HG02623 (cell line): ENCODE measurements around the gene MMP10.

Experiments
- ATAC-seq: cut with Tn5 transposase; IDR thresholded peaks from one replicate; pipeline ENCODE4 v1.9.1; 2021; ENCODE audit warnings: moderate library complexity; ENCODE audit not compliant: unreplicated experiment

Gene MMP10

GRCh38 chr11:102780491-102780918 lies at the start of gene MMP10:
Gene MMP10, minus strand, starts transcription at chr11:102780628. Its CDS starts 37 bp downstream, at chr11:102780591.
- ATAC-seq: no peak

- no peak for ATAC-seq
Measured at GRCh38 chr11:102829316-102830000, 49.0 kb upstream of the MMP10 start.

GRCh38 chr11:102824556-102824955 lies 44.1 kb upstream of the MMP10 start:
- ATAC-seq: no peak

- ATAC-seq: no peak
Measured at GRCh38 chr11:102819491-102819890, 39.1 kb upstream of the MMP10 start.

- no peak for ATAC-seq
Measured at GRCh38 chr11:102813484-102813883, 33.1 kb upstream of the MMP10 start.

GRCh38 chr11:102812188-102812587 lies 31.8 kb upstream of the MMP10 start:
- no peak for ATAC-seq

- no peak for ATAC-seq
Measured at GRCh38 chr11:102810950-102811660, 30.7 kb upstream of the MMP10 start.

GRCh38 chr11:102809971-102810370 lies 29.5 kb upstream of the MMP10 start:
- ATAC-seq: no peak

GRCh38 chr11:102807921-102808320 lies 27.5 kb upstream of the MMP10 start:
- ATAC-seq: peak; percentile 64

GRCh38 chr11:102806296-102806695 lies 25.9 kb upstream of the MMP10 start:
- ATAC-seq: no peak

GRCh38 chr11:102802341-102802740 lies 21.9 kb upstream of the MMP10 start:
- ATAC-seq: no peak

GRCh38 chr11:102800767-102801166 lies 20.3 kb upstream of the MMP10 start:
- no peak for ATAC-seq

GRCh38 chr11:102799681-102800340 lies 19.4 kb upstream of the MMP10 start:
- no peak for ATAC-seq

GRCh38 chr11:102798012-102798746 lies 17.8 kb upstream of the MMP10 start, which contains the start of gene MMP1:
Gene MMP1, minus strand, starts transcription at chr11:102798160. Its CDS starts 68 bp downstream, at chr11:102798092.
- ATAC-seq: no peak

- ATAC-seq: peak; percentile 95
Measured at GRCh38 chr11:102794382-102794781, 14.0 kb upstream of the MMP10 start.

GRCh38 chr11:102793677-102794290 lies 13.4 kb upstream of the MMP10 start:
- no peak for ATAC-seq

- ATAC-seq: no peak
Measured at GRCh38 chr11:102792604-102793003, 12.2 kb upstream of the MMP10 start.

- ATAC-seq: no peak
Measured at GRCh38 chr11:102791271-102792036, 11.0 kb upstream of the MMP10 start.

GRCh38 chr11:102788334-102788995 lies 8.0 kb upstream of the MMP10 start:
- no peak for ATAC-seq
